Muscle layer of duodenum (tissue), 2 donors: ENCODE data around the gene PHIP.

ENCODE experiments used
- H3K27ac ChIP-seq: one replicate; pipeline ENCODE4 v1.7.0; 2013; ENCODE audit warnings: mild to moderate bottlenecking, low read length
- H3K27me3 ChIP-seq: one replicate; pipeline ENCODE4 v1.7.0; 2013; ENCODE audit warnings: low read depth, mild to moderate bottlenecking, control low read depth, low read length
- H3K36me3 ChIP-seq, 2 donors: one replicate each; pipeline ENCODE4 v1.7.0; 2013; ENCODE audit warnings: low read length in 2 of 2, control low read depth in 1 of 2, mild to moderate bottlenecking in 1 of 2; ENCODE audit not compliant: insufficient read depth in 2 of 2, control insufficient read depth in 1 of 2
- H3K4me1 ChIP-seq, 2 donors: one replicate each; pipeline ENCODE4 v1.7.0; 2013; ENCODE audit warnings: low read length in 2 of 2, mild to moderate bottlenecking in 2 of 2, control low read depth in 1 of 2, moderate library complexity in 1 of 2; ENCODE audit not compliant: insufficient read depth in 2 of 2, control insufficient read depth in 1 of 2
- H3K4me3 ChIP-seq, 2 donors: one replicate each; pipeline ENCODE4 v1.7.0; 2013; ENCODE audit warnings: low read length in 2 of 2, low read depth in 1 of 2, mild to moderate bottlenecking in 1 of 2
- H3K9me3 ChIP-seq, 2 donors: one replicate each; pipeline ENCODE4 v1.7.0; 2013; ENCODE audit warnings: low read length in 2 of 2, control low read depth in 1 of 2, mild to moderate bottlenecking in 1 of 2; ENCODE audit not compliant: control insufficient read depth in 1 of 2
- donor health status: healthy.

PHIP gene

GRCh38 chr6:79040083-79040482 is 38.0 kb downstream of the PHIP start:
- Histone ChIP-seq H3K27me3 (no peaks in the 10 kb centered on the region), H3K9me3 (no peaks in the 10 kb centered on the region), H3K4me1 (no peaks in the 10 kb centered on the region), H3K4me3 (no peak overlapping the region), H3K27ac (no peak overlapping the region), H3K36me3 (peaks cover 9 to 12% of the 10 kb centered on the region in 2 donors)

GRCh38 chr6:79038061-79038460 is 40.0 kb downstream of the PHIP start:
- Histone ChIP-seq H3K9me3 (no peaks in the 10 kb centered on the region), H3K27ac (no peak overlapping the region), H3K27me3 (no peaks in the 10 kb centered on the region), H3K4me1 (no peaks in the 10 kb centered on the region), H3K4me3 (no peak overlapping the region), H3K36me3 (peaks cover 9 to 12% of the 10 kb centered on the region in 2 donors)

- Histone ChIP-seq H3K4me1 (no peaks in the 10 kb centered on the region), H3K27me3 (no peaks in the 10 kb centered on the region), H3K9me3 (no peaks in the 10 kb centered on the region), H3K27ac (no peak overlapping the region), H3K4me3 (no peak overlapping the region), H3K36me3 (peaks cover 8 to 9% of the 10 kb centered on the region in 2 donors)
These were observed 43.2 kb downstream of the PHIP start for GRCh38 chr6:79034865-79035264.

GRCh38 chr6:79033279-79033678 is 44.8 kb downstream of the PHIP start:
- Histone ChIP-seq H3K4me1 (no peaks in the 10 kb centered on the region), H3K27ac (no peak overlapping the region), H3K9me3 (no peaks in the 10 kb centered on the region), H3K36me3 (peaks cover 8% of the 10 kb centered on the region in 2 donors), H3K4me3 (no peak overlapping the region), H3K27me3 (no peaks in the 10 kb centered on the region)

- H3K36me3 ChIP-seq: no peaks in the 10 kb centered on the region
- H3K9me3 ChIP-seq: no peaks in the 10 kb centered on the region
- H3K27me3 ChIP-seq: no peaks in the 10 kb centered on the region
- no peaks in the 10 kb centered on the region for H3K4me1 ChIP-seq
- no peak overlapping the region for H3K27ac ChIP-seq
- H3K4me3 ChIP-seq: no peak overlapping the region
These were observed 46.0 kb downstream of the PHIP start for GRCh38 chr6:79031821-79032590.

- Histone ChIP-seq H3K27me3 (no peaks in the 10 kb centered on the region), H3K27ac (no peak overlapping the region), H3K4me1 (no peaks in the 10 kb centered on the region), H3K9me3 (no peaks in the 10 kb centered on the region), H3K4me3 (no peak overlapping the region), H3K36me3 (peaks cover 0 to 3% of the 10 kb centered on the region in 2 donors)
These were observed 47.5 kb downstream of the PHIP start for GRCh38 chr6:79030511-79030910.

GRCh38 chr6:79030023-79030422 is 48.0 kb downstream of the PHIP start:
- H3K4me3 ChIP-seq: no peak overlapping the region
- no peaks in the 10 kb centered on the region for H3K4me1 ChIP-seq
- H3K36me3 ChIP-seq: peaks cover 0 to 3% of the 10 kb centered on the region in 2 donors
- H3K9me3 ChIP-seq: no peaks in the 10 kb centered on the region
- no peaks in the 10 kb centered on the region for H3K27me3 ChIP-seq
- no peak overlapping the region for H3K27ac ChIP-seq

- Histone ChIP-seq H3K27ac (no peak overlapping the region), H3K27me3 (no peaks in the 10 kb centered on the region), H3K4me3 (no peak overlapping the region), H3K4me1 (no peaks in the 10 kb centered on the region), H3K36me3 (peaks cover 0 to 3% of the 10 kb centered on the region in 2 donors), H3K9me3 (no peaks in the 10 kb centered on the region)
These were observed 49.3 kb downstream of the PHIP start for GRCh38 chr6:79028641-79029314.

- H3K27ac ChIP-seq: no peak overlapping the region
- H3K4me1 ChIP-seq: no peaks in the 10 kb centered on the region
- no peaks in the 10 kb centered on the region for H3K27me3 ChIP-seq
- peaks cover 13 to 14% of the 10 kb centered on the region in 2 donors for H3K36me3 ChIP-seq
- H3K4me3 ChIP-seq: no peak overlapping the region
- H3K9me3 ChIP-seq: no peaks in the 10 kb centered on the region
These were observed 66.1 kb downstream of the PHIP start for GRCh38 chr6:79011940-79012339.

- Histone ChIP-seq H3K36me3 (peaks cover 10 to 12% of the 10 kb centered on the region in 2 donors), H3K27ac (no peak overlapping the region), H3K27me3 (no peaks in the 10 kb centered on the region), H3K4me1 (peaks cover 0 to 10% of the 10 kb centered on the region in 2 donors), H3K4me3 (no peak overlapping the region), H3K9me3 (no peaks in the 10 kb centered on the region)
These were observed 67.6 kb downstream of the PHIP start for GRCh38 chr6:79010422-79010821.

GRCh38 chr6:79009819-79010218 is 68.2 kb downstream of the PHIP start:
- Histone ChIP-seq H3K36me3 (peaks cover 4 to 8% of the 10 kb centered on the region in 2 donors), H3K27me3 (no peaks in the 10 kb centered on the region), H3K4me1 (peaks cover 0 to 10% of the 10 kb centered on the region in 2 donors), H3K27ac (no peak overlapping the region), H3K9me3 (no peaks in the 10 kb centered on the region), H3K4me3 (no peak overlapping the region)
